Right lobe of liver (tissue), 6 donors: Measurements from ENCODE around the gene SRCIN1. TPM values are rescaled to one million over a fixed set of nuclear protein-coding genes. Genes with fewer than 3 reads are reported as not detected.
"Not testable (repeated sequence)": the region's sequence is repeated elsewhere in the genome, so short reads cannot be mapped to it uniquely, and the experiment has no call there.

ENCODE experiments used
- ATAC-seq, 4 donors: fragments of 200-7000 bp; cut with Tn5 transposase; one replicate each; pipeline ENCODE4 v1.9.1; 2020; ENCODE audit warnings: mild to moderate bottlenecking in 4 of 4, moderate library complexity in 4 of 4
- DNase-seq, 3 donors: peaks; one replicate each; pipeline ENCODE4 v3.0.0-alpha.2; 2020
- H3K27ac ChIP-seq, 3 donors: fragments of 200-600 bp; one replicate each; pipeline ENCODE4 v1.8.0; 2022
- H3K27me3 ChIP-seq, 2 donors: fragments of 200-600 bp; one replicate each; pipeline ENCODE4 v1.8.0; 2022
- H3K36me3 ChIP-seq, 4 donors: fragments of 200-600 bp; sonication (generic) in 1 of 4; one replicate each; pipeline versions ENCODE4 v1.5.1 to v1.8.0; 2017 to 2022; ENCODE audit warnings: control low read depth in 1 of 4
- H3K4me1 ChIP-seq, 4 donors: fragments of 200-600 bp; sonication (generic) in 1 of 4; one replicate each; pipeline versions ENCODE4 v1.5.1 to v1.8.0; 2017 to 2022; ENCODE audit warnings: control low read depth in 1 of 4
- H3K4me3 ChIP-seq, 3 donors: fragments of 200-600 bp; one replicate each; pipeline ENCODE4 v1.8.0; 2022
- H3K9me3 ChIP-seq, 4 donors: fragments of 200-600 bp; sonication (generic) in 1 of 4; one replicate each; pipeline versions ENCODE4 v1.5.1 to v1.8.0; 2017 to 2022; ENCODE audit warnings: control low read depth in 1 of 4
- POLR2A ChIP-seq: fragments of 450-650 bp; IDR thresholded peaks from one replicate; pipeline ENCODE4 v1.6.1; 2017; ENCODE audit warnings: antibody characterized with exemption, mild to moderate bottlenecking
- WGBS: methylation state at CpG from one replicate; pipeline ENCODE4 v1.1.6; 2018; ENCODE audit warnings: low coverage, low lambda C conversion rate; ENCODE audit not compliant: insufficient coverage; ENCODE audit errors: missing lambda C conversion rate; 5-methylcytosine and 5-hydroxymethylcytosine counted together
- intact Hi-C, 2 donors: fragments of 100-400 bp; cut with DNase I; formaldehyde crosslinking; loops; one replicate each; pipeline versions ENCODE4 v1.11.2 to v1.14.1; 2022
- total RNA-seq, 6 experiments: library from RNA; depleted of rRNA in 2 of 6; stranded (reverse); fragments of >200 nt in 2 of 6; fragmentation: NEBNext Ultra II Directional in 3 of 6; extraction: Animal tissue kit (Norgen Biotek cat#: 25700) in 3 of 6; gene quantifications; one replicate each; pipeline versions ENCODE4 v1.1.0 to v1.2.4, GENCODE V29; 2016 to 2023
- TF ChIP-seq, protein P1 (sequence below), 4 donors: fragments of 200-600 bp in 3 of 4; fragments of 450-650 bp in 1 of 4; IDR thresholded peaks; one replicate each; pipeline versions ENCODE4 v1.5.1 to v1.8.0; 2016 to 2022; ENCODE audit warnings: antibody characterized with exemption in 4 of 4, mild to moderate bottlenecking in 2 of 4
- donor health status: DM: no; HTN: yes; CAD: no.
- donor health status: DM: no; HTN: no; CAD: no.
- donor health status: DM: no; HTN: no; CAD: no.
- donor health status: DM: no; HTN: yes; CAD: no.
- donor health status: DM: no; HTN: yes; CAD: no.

Gene SRCIN1
- total RNA-seq, 6 experiments from 2014 or later, result 5.6 to 17.6 (median 11.5) TPM

DNA sequence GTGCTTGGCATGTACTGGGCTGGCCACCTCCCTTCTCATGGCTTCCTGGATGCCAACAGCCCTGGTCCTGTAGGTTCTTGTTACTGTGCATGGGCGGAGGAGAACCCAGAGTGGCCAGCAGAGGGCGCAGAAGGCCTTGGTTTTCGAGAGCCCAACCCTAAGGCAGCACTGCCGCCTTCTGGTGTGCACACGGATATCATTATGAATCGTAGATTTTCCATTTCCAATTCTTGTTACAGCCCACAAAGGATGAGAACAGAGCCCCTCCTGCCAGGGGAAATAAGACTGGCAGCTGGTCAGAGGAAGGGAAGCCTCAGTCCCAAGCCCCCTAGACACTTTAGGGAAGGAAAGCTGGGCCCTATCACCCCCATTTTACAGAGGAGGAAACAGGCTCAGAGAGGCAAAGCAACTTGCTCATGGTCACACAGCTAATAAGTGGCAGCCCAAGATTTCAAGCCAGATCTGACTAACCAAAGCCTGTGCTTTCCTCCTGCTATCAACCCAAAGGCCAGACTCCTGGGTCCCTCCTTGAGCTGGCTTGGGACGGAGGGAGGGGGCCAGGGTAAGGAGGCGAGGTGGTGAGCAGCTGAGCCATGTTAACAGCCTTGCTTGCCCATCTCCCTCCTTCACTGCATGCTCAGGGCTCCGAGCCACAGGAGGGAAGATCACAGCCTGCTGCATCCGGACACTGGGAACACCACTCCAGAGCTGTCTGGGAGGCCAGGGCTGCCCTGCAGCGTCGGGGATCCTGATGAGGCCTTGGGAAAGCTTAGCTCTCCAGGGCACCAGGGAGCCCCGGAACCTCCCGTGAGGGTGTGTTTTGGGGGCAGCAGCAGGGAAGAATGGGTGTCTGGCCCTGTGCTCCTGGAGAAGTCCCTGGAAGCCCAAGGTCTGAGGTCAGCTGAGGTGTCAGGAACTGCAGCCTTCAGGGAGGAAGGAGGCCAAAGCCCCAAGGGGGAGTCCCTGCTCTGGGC is 113.4 kb downstream of the SRCIN1 start:
- peak; percentile 91 to 94 (median 92) for DNase-seq
- H3K4me3 ChIP-seq, H3K9me3 ChIP-seq, H3K36me3 ChIP-seq, H3K27me3 ChIP-seq, H3K27ac ChIP-seq, H3K4me1 ChIP-seq: not testable (repeated sequence)
- peak; percentile 82 to 93 (median 90) for ATAC-seq
- 0% methylated on average over 5 of the region's 14 CpGs for WGBS
- intact Hi-C loops, result loop anchor here (5.0 kb wide), 2 partner anchors 165 to 175 kb away; no protein-coding TSS in a partner anchor
- TF ChIP-seq, protein P1, sequence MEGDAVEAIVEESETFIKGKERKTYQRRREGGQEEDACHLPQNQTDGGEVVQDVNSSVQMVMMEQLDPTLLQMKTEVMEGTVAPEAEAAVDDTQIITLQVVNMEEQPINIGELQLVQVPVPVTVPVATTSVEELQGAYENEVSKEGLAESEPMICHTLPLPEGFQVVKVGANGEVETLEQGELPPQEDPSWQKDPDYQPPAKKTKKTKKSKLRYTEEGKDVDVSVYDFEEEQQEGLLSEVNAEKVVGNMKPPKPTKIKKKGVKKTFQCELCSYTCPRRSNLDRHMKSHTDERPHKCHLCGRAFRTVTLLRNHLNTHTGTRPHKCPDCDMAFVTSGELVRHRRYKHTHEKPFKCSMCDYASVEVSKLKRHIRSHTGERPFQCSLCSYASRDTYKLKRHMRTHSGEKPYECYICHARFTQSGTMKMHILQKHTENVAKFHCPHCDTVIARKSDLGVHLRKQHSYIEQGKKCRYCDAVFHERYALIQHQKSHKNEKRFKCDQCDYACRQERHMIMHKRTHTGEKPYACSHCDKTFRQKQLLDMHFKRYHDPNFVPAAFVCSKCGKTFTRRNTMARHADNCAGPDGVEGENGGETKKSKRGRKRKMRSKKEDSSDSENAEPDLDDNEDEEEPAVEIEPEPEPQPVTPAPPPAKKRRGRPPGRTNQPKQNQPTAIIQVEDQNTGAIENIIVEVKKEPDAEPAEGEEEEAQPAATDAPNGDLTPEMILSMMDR (IDR thresholded peaks at IDR 0.05), result peak; percentile 50 to 73 (median 72)

DNA sequence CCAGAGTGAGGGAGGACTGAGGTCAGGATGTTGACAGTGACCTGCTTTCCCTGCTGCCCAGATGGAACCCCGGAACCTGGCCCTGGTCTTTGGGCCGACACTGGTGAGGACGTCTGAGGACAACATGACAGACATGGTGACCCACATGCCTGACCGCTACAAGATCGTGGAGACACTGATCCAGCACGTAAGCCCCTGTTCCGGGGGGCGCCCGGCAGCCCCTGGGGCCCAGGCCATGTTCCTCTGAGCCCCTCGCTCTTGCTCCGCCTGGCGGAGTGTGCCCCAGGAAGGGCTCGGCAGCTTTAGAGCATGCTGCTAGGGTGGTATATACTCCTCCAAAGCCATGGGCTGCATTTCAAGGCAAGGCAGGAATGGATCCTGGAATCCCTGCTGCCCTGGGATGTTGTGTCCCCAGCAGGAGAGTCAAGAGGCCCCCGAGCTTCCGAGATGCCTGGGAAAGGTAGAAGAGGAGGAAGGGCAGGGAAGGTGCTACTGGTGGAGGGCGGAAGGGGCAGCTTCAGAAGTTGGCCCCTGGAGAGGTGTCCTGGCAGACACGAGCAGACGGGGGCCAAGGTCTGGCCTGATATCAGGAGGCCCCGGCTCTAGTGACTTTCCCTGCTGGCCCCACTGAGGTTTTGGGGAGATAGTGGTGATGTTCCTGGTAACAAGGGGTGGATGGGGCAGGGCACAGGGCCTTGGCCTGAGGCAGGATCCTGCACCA is 114.2 kb downstream of the SRCIN1 start:
- H3K27me3 ChIP-seq, H3K9me3 ChIP-seq, DNase-seq, H3K27ac ChIP-seq, H3K36me3 ChIP-seq, ATAC-seq, H3K4me1 ChIP-seq, H3K4me3 ChIP-seq: not testable (repeated sequence)
- intact Hi-C loops, result loop anchor here (5.0 kb wide), 2 partner anchors 166 to 176 kb away; no protein-coding TSS in a partner anchor
- 67% methylated on average over 4 of the region's 19 CpGs for WGBS

DNA sequence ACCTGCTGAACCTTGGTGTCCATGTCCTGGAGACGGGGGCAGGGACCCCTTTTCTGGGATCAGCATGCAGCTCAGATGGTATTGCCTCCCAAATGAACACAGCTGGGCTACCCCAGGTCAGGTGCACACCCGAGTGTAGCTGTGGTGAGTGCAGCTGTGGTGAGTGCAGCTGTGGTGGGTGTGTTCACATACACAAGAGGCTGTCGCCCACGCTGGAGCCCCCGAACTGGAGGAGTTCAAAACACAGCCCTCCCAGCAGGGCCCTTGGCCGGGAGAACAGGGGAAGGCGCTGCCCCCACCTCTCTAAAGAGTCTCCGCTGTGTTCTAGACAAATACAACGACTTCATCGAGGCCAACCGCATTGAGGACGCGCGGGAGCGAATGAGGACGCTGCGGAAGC is 116.0 kb downstream of the SRCIN1 start:
- not testable (repeated sequence) for DNase-seq, H3K27me3 ChIP-seq, H3K9me3 ChIP-seq, H3K4me1 ChIP-seq, ATAC-seq, H3K4me3 ChIP-seq, H3K27ac ChIP-seq, H3K36me3 ChIP-seq
- WGBS, result no CpG with 5 or more reads among the region's 17 CpGs
- intact Hi-C loops, result loop anchor here (5.0 to 10.0 kb wide), 3 partner anchors 65 to 178 kb away; partner anchors contain the start of gene ARHGAP23 (in 2 of the 2)

DNA sequence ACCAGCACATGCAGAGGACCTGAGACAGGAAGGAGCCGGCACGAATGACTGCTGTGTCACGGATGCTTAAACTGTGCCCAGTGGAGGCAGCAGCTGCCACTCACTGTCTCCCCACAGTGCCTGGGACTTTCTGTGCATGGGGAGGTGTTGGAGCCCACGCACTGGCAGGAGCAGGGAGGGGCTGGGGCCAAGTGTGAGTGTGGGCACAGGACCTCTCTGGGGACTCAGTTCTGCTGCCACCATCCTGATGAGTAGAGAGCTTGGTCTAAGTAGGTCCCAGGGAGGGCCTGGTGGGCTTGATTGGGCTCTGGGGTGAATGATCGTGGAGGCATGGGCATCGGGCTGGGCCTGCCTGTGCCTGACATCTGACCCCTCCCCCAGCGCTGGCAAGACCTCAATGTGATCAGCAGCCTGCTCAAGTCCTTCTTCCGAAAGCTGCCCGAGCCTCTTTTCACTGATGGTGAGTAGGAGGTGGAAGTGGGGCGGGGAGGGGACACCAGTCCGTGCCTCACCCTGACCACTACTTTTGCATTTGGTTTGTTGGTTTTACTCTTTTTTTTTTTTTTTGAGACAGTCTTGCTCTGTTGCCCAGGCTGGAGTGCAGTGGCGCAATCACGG is 120.0 kb downstream of the SRCIN1 start:
- H3K36me3 ChIP-seq, DNase-seq, H3K9me3 ChIP-seq, ATAC-seq, H3K27me3 ChIP-seq, H3K4me3 ChIP-seq, H3K27ac ChIP-seq, H3K4me1 ChIP-seq: not testable (repeated sequence)
- intact Hi-C loops, result loop anchor here (10.0 kb wide), 1 partner anchor 61 kb away; the partner anchor contains the start of gene ARHGAP23 (in 2 of the 2)
- WGBS, result 43% methylated on average over 4 of the region's 13 CpGs

DNA sequence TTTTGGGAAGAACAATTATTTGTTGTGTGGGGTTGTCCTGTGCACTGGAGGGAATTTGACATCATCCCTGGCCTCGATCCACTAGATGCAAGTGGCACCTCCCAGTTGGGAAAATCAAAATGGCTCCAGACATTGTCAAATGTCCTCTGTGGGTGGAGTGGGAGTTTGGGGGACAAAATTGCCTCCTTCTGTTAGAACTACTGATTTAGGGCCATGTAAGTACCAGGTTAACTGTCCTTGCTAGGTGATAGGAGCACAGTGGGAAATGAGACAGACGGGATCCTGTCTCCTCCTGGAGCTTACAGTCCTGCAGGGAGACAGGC is 120.6 kb downstream of the SRCIN1 start:
- DNase-seq, result no peak
- WGBS, result 32% methylated on average over 2 of the region's 2 CpGs
- Histone ChIP-seq H3K4me1 (no peaks in the 10 kb centered on the region), H3K36me3 (no peaks in the 10 kb centered on the region), H3K4me3 (no peak overlapping the region), H3K9me3 (no peaks in the 10 kb centered on the region), H3K27me3 (no peaks in the 10 kb centered on the region), H3K27ac (no peak overlapping the region)
- TF ChIP-seq, protein P1 (IDR thresholded peaks at IDR 0.05), result peak in 1 of 4 donors; percentile 1
- TF ChIP-seq POLR2A, result no peak
- no peak for ATAC-seq
- intact Hi-C loops, result loop anchor here (10.0 kb wide), 1 partner anchor 60 kb away; the partner anchor contains the start of gene ARHGAP23 (in 2 of the 2)
